ENCODE results near the gene FBLN2. TPM values are rescaled to one million over a fixed set of nuclear protein-coding genes. Genes with fewer than 3 reads are reported as not detected.
A peak's percentile ranks its signal among the peaks of the same experiment; 100 is the strongest.

The FBLN2 gene
- total RNA-seq, 1 experiment from 2014 or later: 52.7 TPM

DNA sequence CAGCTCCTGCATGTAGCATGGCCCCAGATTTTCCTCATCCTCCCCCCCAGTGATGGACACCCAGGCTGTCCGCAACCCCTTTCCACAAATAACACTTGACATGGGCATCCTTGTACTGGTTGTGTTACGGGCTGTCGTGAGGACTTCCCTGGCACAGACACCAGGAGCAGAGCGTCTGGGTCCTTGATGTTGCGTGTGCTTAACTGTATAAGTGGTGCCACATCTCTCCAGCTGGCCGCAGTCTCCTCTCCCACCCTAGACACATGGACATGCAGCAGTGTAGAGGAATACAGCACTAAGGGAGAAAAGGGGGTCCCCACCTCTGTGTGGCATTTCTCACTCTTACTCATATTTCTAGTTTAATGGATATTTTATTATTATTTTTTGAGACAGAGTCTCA, 56.6 kb downstream of the FBLN2 start:
- no peak for DNase-seq (ENCODE audit: low read depth)

DNA sequence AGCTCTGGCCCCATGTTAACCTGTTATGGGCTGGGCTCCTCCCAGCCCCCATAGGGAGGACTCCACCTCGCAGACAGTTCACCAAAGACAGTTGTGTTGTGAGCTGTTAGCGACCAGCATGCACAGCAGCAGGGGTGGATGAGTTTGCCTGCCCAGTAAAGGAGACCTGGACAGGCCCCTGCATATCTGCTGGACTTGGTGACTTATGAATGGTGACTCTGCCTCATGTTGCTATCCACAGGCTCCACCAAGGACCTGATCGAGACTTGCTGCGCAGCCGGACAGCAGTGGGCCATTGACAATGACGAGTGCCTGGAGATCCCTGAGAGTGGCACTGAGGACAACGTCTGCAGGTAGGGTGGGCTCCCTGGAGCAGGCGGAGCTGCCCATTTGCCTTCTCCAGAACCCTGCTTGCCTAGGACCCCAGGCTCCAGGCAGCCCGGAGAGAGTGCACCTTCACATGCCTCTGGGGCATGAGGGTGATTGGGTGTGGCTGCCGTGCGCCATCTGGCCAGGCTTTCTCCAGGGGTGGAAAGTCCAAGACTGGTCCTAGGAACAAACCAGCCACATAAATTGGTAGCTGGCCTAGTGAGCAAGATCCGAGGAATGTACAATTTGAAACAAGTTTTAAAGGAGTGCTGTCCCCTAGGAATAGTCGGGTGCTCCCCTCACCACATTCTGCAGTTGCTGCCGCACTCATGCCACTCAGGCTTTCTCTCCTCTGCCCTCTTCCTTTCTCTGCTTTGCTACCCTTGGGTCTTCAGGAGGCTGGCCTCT, 59.1 kb downstream of the FBLN2 start:
- peak; percentile 58 for DNase-seq (ENCODE audit: low read depth)

DNA sequence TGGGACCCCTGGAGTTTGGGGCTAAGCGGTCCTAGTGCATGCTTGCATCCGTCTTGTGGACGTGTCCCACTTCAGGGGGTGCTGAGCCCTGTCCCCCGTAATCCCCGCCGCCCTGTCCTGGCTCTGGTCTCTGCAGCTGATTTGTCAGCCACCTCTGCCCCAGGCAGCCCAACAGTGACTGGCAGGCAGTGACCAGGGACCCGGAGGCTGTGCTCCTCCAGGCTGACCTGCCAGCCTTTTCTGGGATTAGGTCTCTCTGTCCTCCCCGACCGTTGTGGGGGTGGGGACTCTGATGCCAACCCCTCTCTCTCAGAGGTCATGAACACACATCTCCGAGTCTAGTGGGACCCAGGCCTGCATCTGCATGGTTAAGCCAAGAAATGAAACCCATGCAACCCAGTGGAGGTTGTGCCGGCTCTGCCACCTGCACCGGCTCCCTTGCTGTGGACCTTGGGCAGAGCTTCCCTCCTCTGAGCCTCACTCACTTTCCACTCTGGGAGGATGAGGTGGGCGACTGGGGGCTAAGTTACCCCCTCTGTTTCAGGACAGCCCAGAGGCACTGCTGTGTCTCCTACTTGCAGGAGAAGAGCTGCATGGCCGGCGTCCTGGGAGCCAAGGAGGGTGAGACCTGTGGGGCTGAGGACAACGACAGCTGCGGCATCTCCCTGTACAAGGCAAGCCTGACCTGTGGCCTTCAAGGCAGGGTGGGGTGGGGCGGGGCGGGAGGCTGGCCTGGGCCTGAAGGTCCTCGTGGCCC, 60.2 kb downstream of the FBLN2 start:
- no peak for DNase-seq (ENCODE audit: low read depth)

DNA sequence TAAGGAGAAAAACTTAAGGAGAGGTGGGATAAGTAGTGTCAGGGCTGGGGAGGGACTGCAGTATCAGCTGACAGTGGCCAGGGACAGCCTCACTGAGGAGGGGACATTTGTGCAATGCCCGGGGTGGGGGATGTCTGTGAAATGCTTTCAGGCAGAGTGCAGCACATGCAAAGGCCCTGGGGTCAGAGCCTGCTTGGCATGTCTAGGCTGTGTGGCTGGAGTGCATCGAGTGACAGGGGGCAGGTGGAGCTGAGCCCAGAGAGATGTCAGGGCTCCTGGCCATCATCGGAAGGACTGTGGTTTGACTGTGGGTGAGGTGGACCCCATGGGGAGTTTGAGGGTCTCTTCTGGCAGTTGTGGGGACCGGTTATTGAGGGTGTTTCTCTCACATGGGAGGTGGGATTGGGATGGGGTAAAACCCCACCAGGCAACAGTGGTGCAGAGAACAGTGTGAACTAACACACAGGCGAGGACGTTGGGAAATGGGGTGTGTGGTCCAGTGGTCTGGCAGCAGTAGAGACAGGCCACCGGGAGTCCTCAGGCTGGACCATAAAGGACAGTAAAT, 61.2 kb downstream of the FBLN2 start:
- DNase-seq (ENCODE audit: low read depth): no peak

DNA sequence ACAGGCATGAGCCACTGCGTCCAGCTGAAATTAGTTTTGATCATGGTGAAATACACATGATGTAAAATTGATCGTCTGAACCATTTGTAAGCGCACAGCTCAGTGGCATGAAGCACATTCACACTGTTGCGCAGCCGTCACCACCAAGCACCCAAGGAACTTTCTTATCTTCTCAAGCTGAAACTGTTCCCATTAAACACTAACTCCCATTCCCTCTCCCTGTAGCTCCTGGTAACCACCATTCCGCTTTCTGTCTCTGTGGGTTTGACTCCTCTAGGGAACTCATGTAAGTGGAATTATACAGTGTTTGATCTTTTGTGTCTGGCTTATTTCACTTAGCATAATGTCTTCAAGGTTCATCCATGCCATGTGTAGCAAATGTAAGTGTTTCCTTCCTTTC, 62.3 kb downstream of the FBLN2 start:
- no peak for DNase-seq (ENCODE audit: low read depth)

DNA sequence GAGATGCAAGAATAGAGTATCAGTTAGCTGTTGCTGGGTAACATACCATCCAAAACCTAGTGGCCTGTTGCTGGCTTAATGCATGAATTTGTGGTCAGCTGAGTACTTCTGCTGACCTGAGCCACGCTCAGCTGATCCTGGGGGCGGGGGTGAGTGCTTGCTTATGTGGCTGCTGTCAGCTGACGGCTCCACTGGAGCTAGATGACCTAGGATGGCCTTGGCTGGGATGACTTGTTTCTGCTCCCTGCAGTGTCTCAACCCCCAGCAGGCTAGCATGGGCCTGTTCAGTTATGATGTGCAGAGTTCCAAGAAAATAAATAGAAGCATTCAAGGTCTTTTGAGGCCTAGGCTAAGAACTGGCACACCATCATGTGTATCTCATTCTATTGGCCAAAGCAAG, 63.9 kb downstream of the FBLN2 start:
- DNase-seq (ENCODE audit: low read depth): peak; percentile 12

DNA sequence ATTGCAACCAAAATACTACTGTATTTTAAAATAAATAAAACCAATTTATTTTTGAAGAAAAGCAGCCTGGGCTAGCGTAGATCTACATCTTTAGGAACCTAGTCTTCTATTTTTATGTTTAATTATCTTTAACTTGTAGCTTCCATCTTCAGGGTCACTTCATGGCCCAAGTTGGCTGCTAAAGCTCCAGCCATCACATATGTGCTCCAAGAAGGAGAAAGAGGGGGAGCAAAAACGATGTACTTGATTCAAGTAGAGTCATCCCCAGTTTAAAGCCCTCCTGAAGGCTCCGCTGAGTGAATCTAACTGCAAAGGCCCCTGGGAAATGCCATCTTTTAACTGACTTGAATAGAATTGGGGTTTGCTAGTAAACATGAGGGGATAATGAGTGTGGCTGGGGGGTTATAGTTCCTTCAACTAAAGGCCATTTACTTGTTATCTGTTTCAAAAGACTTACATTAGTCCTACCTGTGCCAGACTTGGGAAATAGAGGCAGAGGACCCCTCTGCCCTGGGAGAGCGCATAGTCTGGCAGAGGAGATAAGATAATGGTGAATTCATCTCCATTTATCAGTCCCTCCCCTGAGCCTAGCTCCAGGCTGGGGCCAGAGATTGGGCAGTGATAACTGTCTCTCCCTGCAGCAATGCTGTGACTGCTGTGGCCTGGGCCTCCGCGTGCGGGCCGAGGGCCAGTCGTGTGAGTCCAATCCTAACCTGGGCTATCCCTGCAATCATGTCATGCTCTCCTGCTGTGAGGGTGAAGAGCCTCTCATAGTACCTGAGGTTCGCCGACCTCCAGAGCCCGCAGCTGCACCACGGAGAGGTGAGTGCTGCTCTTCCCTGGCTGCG, 64.6 kb downstream of the FBLN2 start:
- no peak for DNase-seq (ENCODE audit: low read depth)

DNA sequence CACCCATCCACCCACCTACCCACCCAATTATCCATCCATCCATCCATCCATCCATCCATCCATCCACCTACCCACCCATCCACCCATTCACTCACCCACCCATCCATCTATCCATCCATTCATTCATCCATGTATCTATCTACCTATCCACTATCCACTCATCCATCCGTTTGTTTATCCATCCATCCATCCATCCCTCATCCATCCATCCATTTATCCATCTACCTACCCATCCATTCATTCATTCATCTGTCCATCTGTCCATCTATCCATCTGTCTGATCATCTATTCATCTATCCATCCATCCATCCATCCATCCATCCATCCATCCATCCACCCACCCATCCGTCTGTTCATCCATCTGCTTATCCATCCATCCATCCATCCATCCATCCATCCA, 65.7 kb downstream of the FBLN2 start:
- DNase-seq (ENCODE audit: low read depth): no peak

DNA sequence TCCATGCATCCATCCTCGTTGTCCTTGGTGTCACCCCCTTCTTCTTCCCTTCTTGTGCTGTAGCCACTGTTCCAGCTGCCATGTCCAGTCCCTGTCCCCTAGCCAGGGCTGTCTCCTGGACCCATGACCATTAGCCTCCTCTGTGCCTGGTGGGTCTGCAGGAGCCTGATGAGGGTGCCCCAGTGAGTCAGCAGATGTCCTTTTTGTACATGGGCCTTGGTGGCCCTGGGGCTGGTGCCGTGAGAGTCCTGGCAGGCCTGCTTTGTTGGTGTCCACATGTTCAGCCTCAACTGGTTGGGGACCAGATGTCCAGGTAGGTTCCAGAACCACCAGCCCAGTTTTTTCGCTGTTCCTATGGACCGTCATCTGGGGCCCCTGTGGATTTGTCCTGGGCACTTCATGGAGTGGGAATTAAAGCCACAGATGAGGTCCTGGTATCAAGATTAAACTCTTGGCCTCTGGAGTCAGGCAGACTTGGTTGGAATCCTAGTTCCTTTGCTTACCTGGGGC, 66.1 kb downstream of the FBLN2 start:
- no peak for DNase-seq (ENCODE audit: low read depth)

DNA sequence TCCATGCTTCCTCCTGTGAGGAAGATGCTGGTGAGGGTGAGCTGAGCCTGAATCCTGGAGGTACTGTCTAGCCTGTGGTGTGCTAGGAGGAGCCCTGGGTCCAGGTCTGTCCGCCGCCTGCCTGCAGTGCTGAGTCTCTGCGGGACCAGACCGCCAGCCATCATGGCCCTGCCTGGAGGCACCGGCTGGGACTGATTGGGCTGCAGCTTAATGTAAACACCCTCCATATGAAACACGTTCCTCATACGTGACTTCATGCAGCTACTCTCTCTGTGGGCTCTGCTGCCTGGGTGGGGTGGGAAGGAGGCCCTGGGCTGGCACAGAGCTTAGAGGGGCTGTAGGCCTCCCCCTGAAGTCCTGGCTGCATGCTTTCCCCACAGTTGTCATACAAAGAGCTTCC, 67.4 kb downstream of the FBLN2 start:
- no peak for DNase-seq (ENCODE audit: low read depth)

DNA sequence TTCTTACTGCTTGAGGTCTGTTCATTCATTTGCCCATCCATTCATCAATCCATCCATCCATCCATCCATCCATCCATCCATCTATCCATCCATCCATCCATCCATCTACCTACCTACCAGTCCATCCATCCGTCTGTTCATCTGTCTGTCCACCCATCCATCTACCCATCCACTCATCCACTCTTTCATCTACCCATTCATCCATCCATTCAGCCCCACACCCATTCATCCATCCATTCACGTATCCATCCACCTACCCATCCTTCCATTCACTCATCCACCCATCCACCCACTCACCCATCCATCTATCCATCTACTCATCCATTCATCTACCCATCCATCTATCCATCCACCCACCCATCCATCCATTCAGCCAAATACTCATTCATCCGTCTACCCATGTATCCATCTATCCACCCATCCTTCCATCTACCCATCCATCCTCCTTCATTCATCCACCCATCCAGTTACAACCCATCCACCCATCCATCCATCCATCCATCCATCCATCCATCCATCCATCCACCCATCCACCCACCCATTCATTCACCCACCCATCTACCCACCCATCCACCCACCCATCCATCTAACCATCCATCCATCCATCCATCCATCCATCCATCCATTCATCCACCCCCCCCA, 68.3 kb downstream of the FBLN2 start:
- no peak for DNase-seq (ENCODE audit: low read depth)

DNA sequence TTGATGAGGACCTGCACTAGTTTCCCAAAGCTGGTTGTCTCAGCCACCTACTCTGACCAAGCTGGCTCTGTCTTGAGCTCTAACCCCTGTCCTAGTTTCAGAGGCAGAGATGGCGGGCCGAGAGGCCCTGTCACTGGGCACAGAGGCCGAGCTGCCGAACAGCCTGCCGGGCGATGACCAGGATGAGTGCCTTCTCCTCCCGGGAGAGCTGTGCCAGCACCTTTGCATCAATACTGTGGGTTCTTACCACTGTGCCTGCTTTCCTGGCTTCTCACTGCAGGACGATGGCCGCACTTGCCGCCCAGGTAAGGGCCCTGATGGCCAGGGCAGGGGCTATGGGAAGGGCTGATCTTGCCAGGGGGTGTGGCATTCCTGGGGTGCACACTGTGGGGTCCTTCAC, 69.1 kb downstream of the FBLN2 start:
- DNase-seq (ENCODE audit: low read depth): no peak

DNA sequence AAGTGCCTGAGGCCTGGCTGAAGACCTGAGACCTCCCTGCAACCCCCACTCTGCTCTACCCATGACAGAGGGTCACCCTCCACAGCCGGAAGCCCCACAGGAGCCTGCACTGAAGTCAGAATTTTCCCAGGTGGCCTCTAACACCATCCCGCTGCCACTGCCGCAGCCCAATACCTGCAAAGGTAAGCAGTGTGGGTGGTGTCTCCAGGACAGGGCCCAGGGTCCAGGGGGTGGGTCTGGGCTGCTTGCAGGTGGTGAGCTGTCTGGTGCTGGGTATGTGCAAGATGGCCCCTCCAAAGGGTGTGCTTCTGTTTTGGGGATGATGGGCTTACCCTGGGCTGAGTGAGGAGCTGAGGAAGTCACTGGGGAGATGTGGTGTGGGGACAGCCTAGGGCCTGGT, 69.9 kb downstream of the FBLN2 start:
- no peak for DNase-seq (ENCODE audit: low read depth)

DNA sequence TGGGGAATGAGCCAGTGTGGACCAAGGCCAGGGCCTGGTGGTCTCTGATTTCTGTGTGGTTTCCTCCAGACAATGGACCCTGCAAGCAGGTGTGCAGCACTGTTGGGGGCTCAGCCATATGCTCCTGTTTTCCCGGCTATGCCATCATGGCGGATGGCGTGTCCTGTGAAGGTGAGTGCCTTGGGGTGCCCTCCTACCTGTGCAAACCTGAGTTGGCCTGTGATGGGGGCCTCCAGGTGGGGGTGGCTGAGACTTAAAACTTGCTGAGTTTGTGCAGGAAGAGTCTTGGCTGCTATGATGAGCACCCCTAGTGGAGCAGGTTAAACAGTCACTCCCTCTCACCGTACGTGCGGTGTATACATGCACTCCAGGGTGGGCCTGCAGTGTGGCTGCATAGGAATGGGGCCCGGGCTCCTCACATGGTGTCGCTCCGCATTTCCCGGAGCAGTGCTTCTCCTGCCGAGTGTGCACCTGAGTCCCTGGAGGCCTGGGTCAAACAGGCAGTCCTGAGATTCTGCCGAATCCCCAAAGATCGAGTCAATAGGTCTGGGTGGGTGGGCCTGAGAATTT, 70.8 kb downstream of the FBLN2 start:
- no peak for DNase-seq (ENCODE audit: low read depth)

DNA sequence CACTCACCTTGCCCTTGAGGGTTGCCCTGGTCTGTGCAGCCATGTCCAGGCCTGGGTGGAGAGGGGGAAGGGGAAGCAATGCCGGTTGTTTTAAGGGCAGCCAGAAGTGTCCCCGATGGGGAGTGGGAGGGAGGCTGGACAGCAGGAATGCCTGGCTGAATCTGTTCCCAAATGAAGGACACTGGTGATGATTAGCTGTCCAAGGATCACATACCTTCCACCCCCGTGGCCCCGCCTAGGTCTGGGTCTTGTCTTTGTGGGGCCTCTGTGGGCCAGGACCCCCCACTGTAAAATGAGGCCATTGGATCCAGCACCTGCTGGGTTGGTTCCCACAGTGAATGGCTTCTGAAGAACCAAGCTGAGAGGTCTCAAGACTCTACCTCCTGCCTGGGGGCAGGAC, 71.4 kb downstream of the FBLN2 start:
- no peak for DNase-seq (ENCODE audit: low read depth)

DNA sequence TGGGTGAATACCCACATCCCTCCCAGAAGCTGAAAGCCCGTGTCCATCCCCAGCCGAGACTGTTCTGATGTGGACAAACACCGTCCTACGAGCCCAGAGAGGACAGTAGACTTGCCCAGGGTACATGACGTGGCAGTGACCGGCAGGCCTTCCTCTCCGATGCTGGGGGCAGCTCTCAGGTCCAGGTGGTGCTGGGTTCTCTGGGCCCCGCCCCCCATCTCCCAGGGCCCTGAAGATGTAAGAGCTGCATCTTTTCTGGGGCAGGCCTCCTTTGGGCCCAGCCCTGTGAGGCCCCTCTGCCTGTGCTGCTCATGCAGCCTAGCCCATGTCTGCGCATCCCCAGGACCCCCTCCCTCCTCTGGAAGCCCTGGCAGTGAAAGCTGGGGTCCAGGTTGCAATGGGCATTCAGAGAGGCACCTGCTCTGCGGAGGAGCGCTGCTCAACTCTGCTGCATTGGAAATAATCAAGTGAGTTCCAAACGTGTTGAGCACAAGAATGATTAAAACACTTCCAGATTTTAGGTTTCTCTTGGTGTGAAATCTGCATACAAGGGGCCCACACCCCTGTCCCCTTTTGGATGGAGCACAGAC, 71.9 kb downstream of the FBLN2 start:
- no peak for DNase-seq (ENCODE audit: low read depth)

DNA sequence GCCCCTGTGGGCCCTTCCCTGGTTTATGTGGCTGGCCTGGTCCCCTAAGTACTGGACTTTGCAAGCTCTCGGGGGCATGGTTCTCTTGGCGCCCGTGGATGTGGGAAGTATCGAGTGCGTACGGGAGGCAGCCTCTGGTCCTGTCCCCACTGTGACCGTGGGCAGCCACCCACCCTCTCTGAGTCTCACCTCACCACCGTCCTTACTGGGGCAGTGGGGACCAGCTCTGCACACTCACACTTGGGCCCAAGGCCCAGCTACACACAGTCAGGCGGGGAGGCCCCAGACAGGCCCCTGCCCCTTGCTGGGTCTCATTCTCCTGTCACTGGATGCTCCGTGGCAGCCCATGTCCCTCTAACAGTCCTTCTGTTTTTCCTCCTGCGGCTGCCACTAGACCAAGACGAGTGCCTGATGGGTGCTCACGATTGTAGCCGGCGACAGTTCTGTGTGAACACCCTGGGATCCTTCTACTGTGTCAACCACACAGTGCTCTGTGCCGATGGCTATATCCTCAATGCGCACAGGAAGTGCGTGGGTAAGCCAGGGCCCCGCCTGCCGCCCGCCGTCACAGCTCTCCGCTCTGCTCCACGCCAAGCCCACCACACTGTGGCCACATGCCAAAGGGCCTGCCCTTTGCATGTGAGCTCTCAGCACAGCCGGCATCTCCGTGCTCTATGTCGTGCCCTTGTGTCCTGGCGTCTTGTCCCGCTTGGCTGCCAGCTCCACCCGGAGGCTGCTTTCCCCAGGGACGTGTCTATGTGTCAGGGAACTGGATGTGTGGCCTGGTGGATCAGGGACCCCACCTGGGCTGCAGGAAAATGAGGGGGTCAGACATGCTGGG, 72.7 kb downstream of the FBLN2 start:
- peak; percentile 98 for DNase-seq (ENCODE audit: low read depth)

DNA sequence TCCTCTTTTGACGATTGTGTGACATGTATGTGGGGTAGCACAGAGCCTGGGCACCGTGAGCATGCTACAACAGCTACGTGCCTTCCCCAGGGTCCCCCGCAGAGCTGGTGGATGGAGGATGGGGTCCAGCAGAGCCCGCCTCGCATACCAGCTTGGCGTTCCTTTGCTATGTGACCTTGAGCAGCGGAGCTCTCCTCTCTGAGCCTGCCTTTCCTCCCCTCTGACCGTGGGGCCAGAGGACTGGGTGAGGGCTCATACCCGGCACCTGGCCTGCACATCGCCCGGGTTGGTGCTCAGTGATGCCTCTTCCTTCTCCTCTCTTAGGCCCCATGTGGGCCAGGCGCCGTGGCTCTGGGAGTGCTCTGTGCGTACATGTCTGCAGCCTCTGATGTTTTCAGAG, 73.4 kb downstream of the FBLN2 start:
- no peak for DNase-seq (ENCODE audit: low read depth)

DNA sequence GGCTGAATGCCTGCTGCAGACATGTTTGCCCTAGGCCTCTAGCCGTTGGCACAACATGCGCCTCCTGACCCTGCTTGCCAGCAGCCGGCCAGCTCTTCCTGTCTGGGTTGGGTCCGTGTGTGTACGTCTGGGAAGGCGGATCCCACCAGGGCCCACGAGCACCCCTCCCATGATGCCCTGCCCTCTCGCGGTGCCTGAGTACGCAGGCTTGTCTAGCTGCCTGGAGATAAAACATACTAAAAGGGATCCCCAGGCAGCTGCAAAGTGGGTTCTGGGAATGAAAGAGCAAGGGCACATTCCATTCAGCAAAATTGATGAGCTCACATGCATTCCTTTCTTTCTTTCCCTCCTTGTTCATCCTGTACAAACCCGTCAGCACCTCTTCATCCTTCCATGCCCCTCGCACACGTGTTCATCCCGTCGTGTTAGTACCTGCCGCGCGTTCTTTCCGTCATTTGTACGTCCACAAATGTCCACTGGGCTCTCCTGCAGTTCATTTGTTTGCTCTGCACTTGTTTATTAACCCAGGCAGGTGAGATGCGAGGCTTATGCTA, 74.3 kb downstream of the FBLN2 start:
- no peak for DNase-seq (ENCODE audit: low read depth)
